ENCODE results near the gene GATA2. TPM values are rescaled to one million over a fixed set of nuclear protein-coding genes. Genes with fewer than 3 reads are reported as not detected.

GATA2 gene
- total RNA-seq, 1 donor: 0.72 TPM

DNA sequence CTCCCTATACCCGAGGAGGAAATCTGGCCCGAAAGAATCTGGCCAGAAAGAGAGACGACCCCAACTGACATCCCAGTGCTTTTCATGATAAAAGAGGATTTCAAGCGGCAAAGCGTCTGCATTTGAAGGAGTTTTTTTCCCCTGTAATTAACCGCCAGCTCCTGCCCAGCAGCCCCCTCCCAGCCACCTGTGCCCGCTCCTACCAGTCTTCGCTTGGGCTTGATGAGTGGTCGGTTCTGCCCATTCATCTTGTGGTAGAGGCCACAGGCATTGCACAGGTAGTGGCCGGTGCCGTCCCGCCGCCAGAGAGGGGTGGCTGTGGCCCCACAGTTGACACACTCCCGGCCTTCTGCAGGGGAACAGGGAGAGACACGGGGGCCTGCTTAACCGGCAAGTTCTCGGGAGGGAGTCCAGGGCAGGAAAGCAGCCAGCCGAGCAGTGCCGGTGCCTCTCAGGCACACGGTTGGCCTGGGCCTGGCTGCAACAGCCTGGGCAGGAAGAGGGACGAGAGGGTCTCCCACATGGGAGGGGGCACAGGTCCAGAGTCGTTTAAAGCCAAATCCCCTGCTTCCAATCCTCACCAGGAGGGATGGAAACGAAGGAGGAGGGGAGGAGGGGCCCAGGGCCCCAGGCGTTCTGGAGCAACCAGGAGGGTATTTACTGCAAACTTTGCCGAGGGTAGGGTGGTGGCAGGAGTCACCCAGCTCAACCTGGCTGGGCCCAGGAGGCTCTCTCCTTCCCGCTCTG, 9.2 kb downstream of the GATA2 start:
- Histone ChIP-seq H3K79me2 (ENCODE audit: insufficient read depth, low read length) (no peaks in the 10 kb centered on the region), H3K36me3 (ENCODE audit: insufficient read depth, low read length) (no peaks in the 10 kb centered on the region), H2AFZ (ENCODE audit: low read length) (no peak overlapping the region), H3K4me2 (ENCODE audit: insufficient read depth, low read length) (peak overlapping the region; percentile 67), H3K27ac (ENCODE audit: low read depth, low read length) (peak overlapping the region; percentile 56), H3K27me3 (ENCODE audit: insufficient read depth, low read length) (peaks cover 9% of the 10 kb centered on the region), H4K20me1 (ENCODE audit: insufficient read depth, low read length) (no peaks in the 10 kb centered on the region), H3K4me1 (ENCODE audit: insufficient read depth, low read length) (peaks cover 26% of the 10 kb centered on the region), H3K9me3 (ENCODE audit: low read depth, low read length) (no peaks in the 10 kb centered on the region), H3K4me3 (ENCODE audit: insufficient read depth, low read length) (peak overlapping the region; percentile 42)
- TF ChIP-seq CTCF (IDR thresholded peaks at IDR 0.05; ENCODE audit: extremely low read depth, low read depth, low read length): no peak
- DNase-seq (ENCODE audit: insufficient read length, low spot score, missing footprints): peak; percentile 68

- Histone ChIP-seq H3K27me3 (ENCODE audit: insufficient read depth, low read length) (peaks cover 9% of the 10 kb centered on the region), H3K4me3 (ENCODE audit: insufficient read depth, low read length) (peak overlapping the region; percentile 42), H4K20me1 (ENCODE audit: insufficient read depth, low read length) (no peaks in the 10 kb centered on the region), H3K27ac (ENCODE audit: low read depth, low read length) (peak overlapping the region; percentile 56), H3K4me1 (ENCODE audit: insufficient read depth, low read length) (peaks cover 26% of the 10 kb centered on the region), H3K4me2 (ENCODE audit: insufficient read depth, low read length) (peak overlapping the region; percentile 67), H2AFZ (ENCODE audit: low read length) (no peak overlapping the region), H3K36me3 (ENCODE audit: insufficient read depth, low read length) (no peaks in the 10 kb centered on the region), H3K79me2 (ENCODE audit: insufficient read depth, low read length) (no peaks in the 10 kb centered on the region), H3K9me3 (ENCODE audit: low read depth, low read length) (no peaks in the 10 kb centered on the region)
- peak; percentile 8 for TF ChIP-seq CTCF (IDR thresholded peaks at IDR 0.05; ENCODE audit: extremely low read depth, low read depth, low read length)
- DNase-seq (ENCODE audit: insufficient read length, low spot score, missing footprints): peak; percentile 97
Measured at GRCh38 chr3:128482666-128483656, 10.0 kb downstream of the GATA2 start.

DNA sequence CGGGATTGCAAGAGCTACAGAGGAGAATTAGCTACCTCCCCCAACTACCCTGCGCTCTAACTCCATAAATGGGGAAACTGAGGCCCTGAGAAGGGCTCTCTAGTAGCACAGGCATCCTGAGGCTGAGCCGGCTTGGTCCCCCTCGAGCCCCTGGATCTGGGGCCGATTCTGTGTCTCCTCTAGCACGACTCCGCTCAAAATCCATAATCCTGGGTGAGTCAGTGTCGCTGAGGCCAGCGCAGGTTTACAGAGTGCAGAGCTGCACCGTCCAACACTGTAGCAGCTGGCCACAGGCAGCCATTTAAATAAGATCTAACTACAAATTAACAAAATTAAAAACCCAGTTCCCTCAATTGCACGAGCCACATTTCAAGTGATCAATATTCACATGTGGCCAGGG, 10.8 kb downstream of the GATA2 start:
- no peak overlapping the region for H3K4me3 ChIP-seq (ENCODE audit: insufficient read depth, low read length)
- H3K27me3 ChIP-seq (ENCODE audit: insufficient read depth, low read length): peaks cover 9% of the 10 kb centered on the region
- peak overlapping the region; percentile 21 for H2AFZ ChIP-seq (ENCODE audit: low read length)
- H3K9me3 ChIP-seq (ENCODE audit: low read depth, low read length): no peaks in the 10 kb centered on the region
- H3K79me2 ChIP-seq (ENCODE audit: insufficient read depth, low read length): no peaks in the 10 kb centered on the region
- no peaks in the 10 kb centered on the region for H3K36me3 ChIP-seq (ENCODE audit: insufficient read depth, low read length)
- H3K4me1 ChIP-seq (ENCODE audit: insufficient read depth, low read length): peaks cover 26% of the 10 kb centered on the region
- peak; percentile 91 for DNase-seq (ENCODE audit: insufficient read length, low spot score, missing footprints)
- no peak for TF ChIP-seq CTCF (IDR thresholded peaks at IDR 0.05; ENCODE audit: extremely low read depth, low read depth, low read length)
- H3K4me2 ChIP-seq (ENCODE audit: insufficient read depth, low read length): peak overlapping the region; percentile 67
- H3K27ac ChIP-seq (ENCODE audit: low read depth, low read length): no peak overlapping the region
- no peaks in the 10 kb centered on the region for H4K20me1 ChIP-seq (ENCODE audit: insufficient read depth, low read length)

Measured in osteoblast (primary cell).